D721Med (cell line): Measurements from ENCODE around the gene MGMT.

Source experiments
- DNase-seq: peaks from one replicate; pipeline ENCODE4 v3.0.0; 2011; ENCODE audit warnings: low spot score; ENCODE audit not compliant: insufficient read length
- FAIRE-seq: peaks from 2 replicates; lab custom pipeline; 2011; peaks lifted over from hg19 to GRCh38; lab: Jason Lieb, UNC
- CTCF ChIP-seq: IDR thresholded peaks from 2 replicates; pipeline ENCODE4 v1.5.1; 2012; ENCODE audit warnings: mild to moderate bottlenecking, control low read depth; ENCODE audit not compliant: insufficient read depth; ENCODE audit errors: missing control alignments

Gene MGMT

GRCh38 chr10:129652021-129652420, 185.0 kb downstream of the MGMT start:
- TF ChIP-seq CTCF, result no peak
- DNase-seq, result no peak
- no peak for FAIRE-seq

GRCh38 chr10:129652521-129653201, 185.6 kb downstream of the MGMT start:
- DNase-seq (no peak), FAIRE-seq (no peak)
- no peak for TF ChIP-seq CTCF

GRCh38 chr10:129653428-129653827, 186.4 kb downstream of the MGMT start:
- no peak for FAIRE-seq
- TF ChIP-seq CTCF, result no peak
- DNase-seq, result no peak

- TF ChIP-seq CTCF, result no peak
- DNase-seq (no peak), FAIRE-seq (no peak)
Measured at GRCh38 chr10:129653861-129654260, 186.8 kb downstream of the MGMT start.

- no peak for TF ChIP-seq CTCF
- no peak for DNase-seq
- no peak for FAIRE-seq
Measured at GRCh38 chr10:129654461-129654860, 187.4 kb downstream of the MGMT start.

- DNase-seq (no peak), FAIRE-seq (no peak)
- TF ChIP-seq CTCF, result no peak
Measured at GRCh38 chr10:129655007-129655678, 188.1 kb downstream of the MGMT start.

GRCh38 chr10:129655679-129656031, 188.6 kb downstream of the MGMT start:
- no peak for TF ChIP-seq CTCF
- no peak for DNase-seq
- no peak for FAIRE-seq
